ENCODE data around the gene NMNAT2.

NMNAT2 gene

GRCh38 chr1:183218971-183219615 is 199.1 kb downstream of the NMNAT2 start:
- no peak for ATAC-seq
- TF ChIP-seq ZNF565 (CRISPR knock-in tag; conservative IDR thresholded peaks at IDR 0.05; ENCODE audit: low read depth) (no peak), SNAI2 (CRISPR knock-in tag; IDR thresholded peaks at IDR 0.05) (no peak), ZC3H10 (CRISPR knock-in tag; IDR thresholded peaks at IDR 0.05) (no peak), CSDC2 (CRISPR knock-in tag; IDR thresholded peaks at IDR 0.05) (no peak), ISL1 (CRISPR knock-in tag; IDR thresholded peaks at IDR 0.05) (no peak)
- TF ChIP-seq, protein P1, sequence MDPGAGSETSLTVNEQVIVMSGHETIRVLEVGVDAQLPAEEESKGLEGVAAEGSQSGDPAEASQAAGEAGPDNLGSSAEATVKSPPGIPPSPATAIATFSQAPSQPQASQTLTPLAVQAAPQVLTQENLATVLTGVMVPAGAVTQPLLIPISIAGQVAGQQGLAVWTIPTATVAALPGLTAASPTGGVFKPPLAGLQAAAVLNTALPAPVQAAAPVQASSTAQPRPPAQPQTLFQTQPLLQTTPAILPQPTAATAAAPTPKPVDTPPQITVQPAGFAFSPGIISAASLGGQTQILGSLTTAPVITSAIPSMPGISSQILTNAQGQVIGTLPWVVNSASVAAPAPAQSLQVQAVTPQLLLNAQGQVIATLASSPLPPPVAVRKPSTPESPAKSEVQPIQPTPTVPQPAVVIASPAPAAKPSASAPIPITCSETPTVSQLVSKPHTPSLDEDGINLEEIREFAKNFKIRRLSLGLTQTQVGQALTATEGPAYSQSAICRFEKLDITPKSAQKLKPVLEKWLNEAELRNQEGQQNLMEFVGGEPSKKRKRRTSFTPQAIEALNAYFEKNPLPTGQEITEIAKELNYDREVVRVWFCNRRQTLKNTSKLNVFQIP (CRISPR knock-in tag; IDR thresholded peaks at IDR 0.05; ENCODE audit: borderline replicate concordance, low read depth) = no peak

DNA sequence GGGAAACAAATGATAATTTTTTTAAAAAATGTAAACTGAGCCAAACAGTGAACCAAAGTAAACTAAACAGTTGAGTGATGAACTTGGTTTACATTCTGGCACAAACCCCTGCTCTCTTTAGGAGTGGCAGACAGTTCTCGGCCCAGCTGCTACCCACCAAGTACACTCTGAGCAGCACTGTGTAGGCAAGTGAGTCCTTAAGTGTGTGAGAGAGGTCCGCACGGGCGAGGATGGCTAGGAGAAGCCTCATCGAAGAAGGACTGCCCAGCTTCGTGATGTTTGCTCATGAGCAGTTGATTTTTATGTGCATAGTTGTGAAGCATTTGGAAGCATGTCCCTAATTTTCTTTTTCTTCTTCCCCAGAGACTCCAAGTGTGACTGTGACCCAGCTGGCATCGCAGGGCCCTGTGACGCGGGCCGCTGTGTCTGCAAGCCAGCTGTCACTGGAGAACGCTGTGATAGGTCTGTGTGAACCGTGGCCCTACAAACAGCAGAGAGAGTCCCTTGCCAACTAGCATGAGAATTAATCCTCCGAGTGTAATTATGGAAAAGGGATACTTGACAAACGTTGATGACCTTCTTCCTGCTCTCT is 200.1 kb downstream of the NMNAT2 start:
- no peak for ATAC-seq
- TF ChIP-seq, protein P2, sequence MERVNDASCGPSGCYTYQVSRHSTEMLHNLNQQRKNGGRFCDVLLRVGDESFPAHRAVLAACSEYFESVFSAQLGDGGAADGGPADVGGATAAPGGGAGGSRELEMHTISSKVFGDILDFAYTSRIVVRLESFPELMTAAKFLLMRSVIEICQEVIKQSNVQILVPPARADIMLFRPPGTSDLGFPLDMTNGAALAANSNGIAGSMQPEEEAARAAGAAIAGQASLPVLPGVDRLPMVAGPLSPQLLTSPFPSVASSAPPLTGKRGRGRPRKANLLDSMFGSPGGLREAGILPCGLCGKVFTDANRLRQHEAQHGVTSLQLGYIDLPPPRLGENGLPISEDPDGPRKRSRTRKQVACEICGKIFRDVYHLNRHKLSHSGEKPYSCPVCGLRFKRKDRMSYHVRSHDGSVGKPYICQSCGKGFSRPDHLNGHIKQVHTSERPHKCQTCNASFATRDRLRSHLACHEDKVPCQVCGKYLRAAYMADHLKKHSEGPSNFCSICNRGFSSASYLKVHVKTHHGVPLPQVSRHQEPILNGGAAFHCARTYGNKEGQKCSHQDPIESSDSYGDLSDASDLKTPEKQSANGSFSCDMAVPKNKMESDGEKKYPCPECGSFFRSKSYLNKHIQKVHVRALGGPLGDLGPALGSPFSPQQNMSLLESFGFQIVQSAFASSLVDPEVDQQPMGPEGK (CRISPR knock-in tag; IDR thresholded peaks at IDR 0.05; ENCODE audit: borderline replicate concordance) = no peak
- no peak for TF ChIP-seq ZNF8 (CRISPR knock-in tag; IDR thresholded peaks at IDR 0.05)
- no peak for TF ChIP-seq ARNTL (CRISPR knock-in tag; IDR thresholded peaks at IDR 0.05; ENCODE audit: borderline replicate concordance, low read depth)
- TF ChIP-seq ZFP30 (CRISPR knock-in tag; IDR thresholded peaks at IDR 0.05) = no peak
- no peak for TF ChIP-seq OSR1 (CRISPR knock-in tag; IDR thresholded peaks at IDR 0.05)
- TF ChIP-seq, protein P3, sequence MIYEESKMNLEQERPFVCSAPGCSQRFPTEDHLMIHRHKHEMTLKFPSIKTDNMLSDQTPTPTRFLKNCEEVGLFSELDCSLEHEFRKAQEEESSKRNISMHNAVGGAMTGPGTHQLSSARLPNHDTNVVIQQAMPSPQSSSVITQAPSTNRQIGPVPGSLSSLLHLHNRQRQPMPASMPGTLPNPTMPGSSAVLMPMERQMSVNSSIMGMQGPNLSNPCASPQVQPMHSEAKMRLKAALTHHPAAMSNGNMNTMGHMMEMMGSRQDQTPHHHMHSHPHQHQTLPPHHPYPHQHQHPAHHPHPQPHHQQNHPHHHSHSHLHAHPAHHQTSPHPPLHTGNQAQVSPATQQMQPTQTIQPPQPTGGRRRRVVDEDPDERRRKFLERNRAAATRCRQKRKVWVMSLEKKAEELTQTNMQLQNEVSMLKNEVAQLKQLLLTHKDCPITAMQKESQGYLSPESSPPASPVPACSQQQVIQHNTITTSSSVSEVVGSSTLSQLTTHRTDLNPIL (CRISPR knock-in tag; IDR thresholded peaks at IDR 0.05; ENCODE audit: low read depth) = no peak
- TF ChIP-seq ZFP3 (CRISPR knock-in tag; IDR thresholded peaks at IDR 0.05) = no peak
- TF ChIP-seq ZNF565 (CRISPR knock-in tag; conservative IDR thresholded peaks at IDR 0.05; ENCODE audit: low read depth) = no peak
- TF ChIP-seq PPARA (CRISPR knock-in tag; IDR thresholded peaks at IDR 0.05; ENCODE audit: borderline replicate concordance) = no peak
- no peak for TF ChIP-seq RARB (CRISPR knock-in tag; IDR thresholded peaks at IDR 0.05)
- no peak for TF ChIP-seq TCF4 (CRISPR knock-in tag; IDR thresholded peaks at IDR 0.05; ENCODE audit: borderline replicate concordance)
- no peak for TF ChIP-seq ZNF70 (CRISPR knock-in tag; IDR thresholded peaks at IDR 0.05)
- TF ChIP-seq CSDC2 (CRISPR knock-in tag; IDR thresholded peaks at IDR 0.05) = no peak
- no peak for TF ChIP-seq GLIS3 (CRISPR knock-in tag; IDR thresholded peaks at IDR 0.05)
- TF ChIP-seq, protein P1 (CRISPR knock-in tag; IDR thresholded peaks at IDR 0.05; ENCODE audit: borderline replicate concordance, low read depth) = no peak
- TF ChIP-seq ISL1 (CRISPR knock-in tag; IDR thresholded peaks at IDR 0.05) = no peak
- TF ChIP-seq, protein P4, sequence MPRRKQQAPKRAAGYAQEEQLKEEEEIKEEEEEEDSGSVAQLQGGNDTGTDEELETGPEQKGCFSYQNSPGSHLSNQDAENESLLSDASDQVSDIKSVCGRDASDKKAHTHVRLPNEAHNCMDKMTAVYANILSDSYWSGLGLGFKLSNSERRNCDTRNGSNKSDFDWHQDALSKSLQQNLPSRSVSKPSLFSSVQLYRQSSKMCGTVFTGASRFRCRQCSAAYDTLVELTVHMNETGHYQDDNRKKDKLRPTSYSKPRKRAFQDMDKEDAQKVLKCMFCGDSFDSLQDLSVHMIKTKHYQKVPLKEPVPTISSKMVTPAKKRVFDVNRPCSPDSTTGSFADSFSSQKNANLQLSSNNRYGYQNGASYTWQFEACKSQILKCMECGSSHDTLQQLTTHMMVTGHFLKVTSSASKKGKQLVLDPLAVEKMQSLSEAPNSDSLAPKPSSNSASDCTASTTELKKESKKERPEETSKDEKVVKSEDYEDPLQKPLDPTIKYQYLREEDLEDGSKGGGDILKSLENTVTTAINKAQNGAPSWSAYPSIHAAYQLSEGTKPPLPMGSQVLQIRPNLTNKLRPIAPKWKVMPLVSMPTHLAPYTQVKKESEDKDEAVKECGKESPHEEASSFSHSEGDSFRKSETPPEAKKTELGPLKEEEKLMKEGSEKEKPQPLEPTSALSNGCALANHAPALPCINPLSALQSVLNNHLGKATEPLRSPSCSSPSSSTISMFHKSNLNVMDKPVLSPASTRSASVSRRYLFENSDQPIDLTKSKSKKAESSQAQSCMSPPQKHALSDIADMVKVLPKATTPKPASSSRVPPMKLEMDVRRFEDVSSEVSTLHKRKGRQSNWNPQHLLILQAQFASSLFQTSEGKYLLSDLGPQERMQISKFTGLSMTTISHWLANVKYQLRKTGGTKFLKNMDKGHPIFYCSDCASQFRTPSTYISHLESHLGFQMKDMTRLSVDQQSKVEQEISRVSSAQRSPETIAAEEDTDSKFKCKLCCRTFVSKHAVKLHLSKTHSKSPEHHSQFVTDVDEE (CRISPR knock-in tag; IDR thresholded peaks at IDR 0.05) = no peak
- TF ChIP-seq, protein P5, sequence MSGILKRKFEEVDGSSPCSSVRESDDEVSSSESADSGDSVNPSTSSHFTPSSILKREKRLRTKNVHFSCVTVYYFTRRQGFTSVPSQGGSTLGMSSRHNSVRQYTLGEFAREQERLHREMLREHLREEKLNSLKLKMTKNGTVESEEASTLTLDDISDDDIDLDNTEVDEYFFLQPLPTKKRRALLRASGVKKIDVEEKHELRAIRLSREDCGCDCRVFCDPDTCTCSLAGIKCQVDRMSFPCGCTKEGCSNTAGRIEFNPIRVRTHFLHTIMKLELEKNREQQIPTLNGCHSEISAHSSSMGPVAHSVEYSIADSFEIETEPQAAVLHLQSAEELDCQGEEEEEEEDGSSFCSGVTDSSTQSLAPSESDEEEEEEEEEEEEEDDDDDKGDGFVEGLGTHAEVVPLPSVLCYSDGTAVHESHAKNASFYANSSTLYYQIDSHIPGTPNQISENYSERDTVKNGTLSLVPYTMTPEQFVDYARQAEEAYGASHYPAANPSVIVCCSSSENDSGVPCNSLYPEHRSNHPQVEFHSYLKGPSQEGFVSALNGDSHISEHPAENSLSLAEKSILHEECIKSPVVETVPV (CRISPR knock-in tag; IDR thresholded peaks at IDR 0.05) = no peak
- no peak for TF ChIP-seq ESRRG (CRISPR knock-in tag; IDR thresholded peaks at IDR 0.05)
- no peak for TF ChIP-seq TOX (CRISPR knock-in tag; IDR thresholded peaks at IDR 0.05; ENCODE audit: borderline replicate concordance)

Measured in SK-N-SH treated with all-trans-retinoic acid at 6 μM for 48 hours (cell line).